ENCODE data around the gene DLG2.

The DLG2 gene

GRCh38 chr11:83611600-83611999 lies 2015.5 kb downstream of the DLG2 start:
- TF ChIP-seq CTCF (conservative IDR thresholded peaks at IDR 0.05; ENCODE audit: low read depth, low read length): no peak
- no peak for DNase-seq (ENCODE audit: low read depth)
- H3K4me3 ChIP-seq (ENCODE audit: low read depth, low read length): no peak overlapping the region

GRCh38 chr11:83611031-83611430 lies 2016.1 kb downstream of the DLG2 start:
- no peak for DNase-seq (ENCODE audit: low read depth)
- no peak overlapping the region for H3K4me3 ChIP-seq (ENCODE audit: low read depth, low read length)
- no peak for TF ChIP-seq CTCF (conservative IDR thresholded peaks at IDR 0.05; ENCODE audit: low read depth, low read length)

- no peak for DNase-seq (ENCODE audit: low read depth)
- no peak for TF ChIP-seq CTCF (conservative IDR thresholded peaks at IDR 0.05; ENCODE audit: low read depth, low read length)
- no peak overlapping the region for H3K4me3 ChIP-seq (ENCODE audit: low read depth, low read length)
These were observed 2018.0 kb downstream of the DLG2 start for GRCh38 chr11:83609191-83609590.

DNA sequence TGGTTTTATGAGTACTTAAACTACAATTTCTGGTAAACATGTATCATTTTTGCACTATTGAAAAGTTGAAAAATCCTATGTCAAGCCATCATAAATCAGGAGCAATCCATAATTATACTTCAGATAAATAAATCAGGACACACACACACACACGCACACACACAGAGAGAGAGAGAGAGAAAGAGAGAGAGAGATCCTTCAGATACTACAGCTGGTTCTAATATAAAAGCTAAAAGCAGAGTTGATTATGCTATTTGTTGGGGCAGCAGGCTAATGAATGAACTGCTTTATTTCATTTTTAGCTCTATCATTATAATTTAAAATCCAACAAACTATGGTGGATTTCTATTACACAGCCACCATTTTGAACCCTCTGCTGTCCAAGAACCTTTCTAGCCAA lies 2018.6 kb downstream of the DLG2 start:
- DNase-seq (ENCODE audit: low read depth): no peak
- H3K4me3 ChIP-seq (ENCODE audit: low read depth, low read length): no peak overlapping the region
- TF ChIP-seq CTCF (conservative IDR thresholded peaks at IDR 0.05; ENCODE audit: low read depth, low read length): no peak

- DNase-seq (ENCODE audit: low read depth): no peak
- no peak overlapping the region for H3K4me3 ChIP-seq (ENCODE audit: low read depth, low read length)
- TF ChIP-seq CTCF (conservative IDR thresholded peaks at IDR 0.05; ENCODE audit: low read depth, low read length): no peak
These were observed 2025.1 kb downstream of the DLG2 start for GRCh38 chr11:83601914-83602527.

DNA sequence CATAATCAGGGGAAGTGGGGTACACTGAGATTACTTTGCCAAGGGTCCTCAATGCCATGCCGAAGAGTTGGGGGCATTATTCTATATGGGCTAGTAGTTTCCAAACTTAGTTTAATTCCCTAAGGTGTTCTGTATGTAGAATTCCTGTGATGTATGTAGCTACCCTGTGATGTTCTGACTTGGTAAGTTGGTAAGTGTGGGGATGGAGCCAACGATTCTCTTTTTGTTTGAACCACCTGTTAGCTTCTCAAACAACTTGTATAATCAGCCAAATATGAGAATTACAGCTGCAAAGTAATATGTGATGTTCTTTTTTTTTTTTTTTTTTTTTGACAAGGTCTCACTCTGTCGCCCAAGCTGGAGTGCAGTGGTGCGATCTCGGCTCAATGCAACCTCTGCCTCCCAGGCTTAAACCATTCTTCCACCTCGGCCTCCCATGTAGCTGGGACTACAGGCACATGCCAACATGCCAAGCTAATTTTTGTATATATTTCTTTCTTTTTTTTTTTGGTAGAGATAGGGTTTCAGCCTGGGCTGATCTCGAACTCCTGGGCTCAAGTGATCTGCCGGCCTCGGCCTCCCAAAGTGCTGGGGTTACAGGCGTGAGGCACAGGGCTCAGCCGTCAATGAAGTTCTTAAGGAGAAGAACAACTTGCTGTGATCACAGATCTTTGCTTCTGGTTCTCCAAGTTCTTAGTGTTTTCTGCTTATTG lies 2025.8 kb downstream of the DLG2 start:
- no peak for TF ChIP-seq CTCF (conservative IDR thresholded peaks at IDR 0.05; ENCODE audit: low read depth, low read length)
- no peak for DNase-seq (ENCODE audit: low read depth)
- no peak overlapping the region for H3K4me3 ChIP-seq (ENCODE audit: low read depth, low read length)

GRCh38 chr11:83600661-83601060 lies 2026.5 kb downstream of the DLG2 start:
- no peak overlapping the region for H3K4me3 ChIP-seq (ENCODE audit: low read depth, low read length)
- no peak for DNase-seq (ENCODE audit: low read depth)
- no peak for TF ChIP-seq CTCF (conservative IDR thresholded peaks at IDR 0.05; ENCODE audit: low read depth, low read length)

Measured in choroid plexus epithelial cell (primary cell).